Measurements from ENCODE around the gene LENG9. TPM values are rescaled to one million over a fixed set of nuclear protein-coding genes. Genes with fewer than 3 reads are reported as not detected.

Gene LENG9
- total RNA-seq, 2 donors from 2014 or later = 16.7 to 17.1 TPM

DNA sequence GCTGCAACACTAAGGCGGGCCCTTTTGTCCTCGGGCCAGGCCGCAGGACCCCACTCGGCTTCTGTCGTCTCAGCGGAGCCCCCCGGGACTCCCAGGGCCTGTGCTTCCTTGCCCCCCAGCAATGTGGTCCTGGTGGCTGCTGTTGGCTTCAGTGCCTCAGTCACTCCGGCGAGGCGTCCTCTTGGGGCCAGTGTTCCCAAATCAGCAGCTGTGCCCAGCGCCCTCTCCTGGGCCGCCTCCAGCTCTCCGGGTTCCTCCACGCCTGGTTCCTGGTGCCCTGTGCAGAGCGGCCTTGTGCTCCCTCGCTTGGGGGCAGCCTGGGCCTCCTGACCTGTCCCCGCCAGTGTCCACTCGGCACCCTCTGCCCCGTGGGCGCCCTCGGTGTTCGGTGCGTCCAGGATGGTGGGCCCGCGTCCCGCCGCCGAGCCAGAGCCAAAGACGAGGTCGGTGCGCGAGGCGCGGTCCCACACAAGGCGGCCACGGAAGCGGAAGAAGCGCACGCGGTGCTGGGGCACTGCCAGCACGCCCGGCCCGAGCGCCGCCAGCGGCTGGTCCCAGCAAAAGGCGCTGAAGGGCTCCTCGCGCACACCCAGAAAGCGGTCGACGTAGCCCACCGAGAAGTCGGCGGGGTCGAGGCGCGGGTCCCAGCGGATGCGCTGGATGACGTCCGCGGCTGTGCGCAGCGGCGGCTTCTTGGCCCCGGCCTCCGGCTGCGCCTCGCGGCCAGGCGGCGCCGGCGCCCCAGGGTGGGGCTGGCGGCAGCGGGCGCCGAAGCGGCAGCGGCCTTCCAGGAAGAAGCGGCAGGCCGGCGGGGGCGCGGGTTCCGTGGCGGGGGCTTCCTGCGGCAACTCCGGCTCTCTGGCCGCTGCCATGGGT is 685 bp downstream of the LENG9 start:
- peak; percentile 21 for ATAC-seq
- intact Hi-C loops (cut with DNase I, micrococcal nuclease) = no loop called here
- DNase-seq = peak; percentile 76 to 83

DNA sequence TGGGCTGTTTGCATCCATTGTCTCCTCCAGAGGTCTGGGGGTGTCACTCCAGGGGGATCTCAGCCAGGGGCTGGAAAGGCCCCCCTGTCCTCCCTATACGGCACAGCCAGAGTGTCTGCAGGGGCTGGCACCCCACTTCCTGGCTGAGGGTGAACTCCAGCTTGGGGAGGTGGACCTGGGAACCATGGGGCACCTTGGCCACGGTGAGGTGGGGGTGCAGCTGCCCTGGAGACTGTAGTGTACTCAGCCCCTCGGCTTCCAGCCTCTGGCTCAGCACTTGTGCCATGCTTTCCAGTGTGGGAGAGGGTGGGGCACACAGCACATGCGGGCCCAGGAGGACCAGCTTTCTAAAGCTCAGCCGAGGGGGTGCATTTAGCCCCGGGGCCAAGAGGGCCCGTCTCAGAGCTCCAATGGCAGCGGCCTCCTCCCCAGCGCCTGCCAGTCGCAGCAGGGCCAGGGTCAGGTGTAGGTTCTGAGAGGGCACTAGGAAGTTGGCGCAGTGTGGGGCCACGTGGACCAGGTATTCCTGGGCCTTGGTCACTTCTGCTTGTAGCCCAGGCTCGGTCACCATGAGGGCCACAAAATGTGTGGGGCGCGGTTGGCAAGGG is 1.4 kb downstream of the LENG9 start:
- intact Hi-C loops (cut with DNase I, micrococcal nuclease) = no loop called here
- peak; percentile 1 for ATAC-seq
- DNase-seq = peak in 1 of 2 donors; percentile 53

DNA sequence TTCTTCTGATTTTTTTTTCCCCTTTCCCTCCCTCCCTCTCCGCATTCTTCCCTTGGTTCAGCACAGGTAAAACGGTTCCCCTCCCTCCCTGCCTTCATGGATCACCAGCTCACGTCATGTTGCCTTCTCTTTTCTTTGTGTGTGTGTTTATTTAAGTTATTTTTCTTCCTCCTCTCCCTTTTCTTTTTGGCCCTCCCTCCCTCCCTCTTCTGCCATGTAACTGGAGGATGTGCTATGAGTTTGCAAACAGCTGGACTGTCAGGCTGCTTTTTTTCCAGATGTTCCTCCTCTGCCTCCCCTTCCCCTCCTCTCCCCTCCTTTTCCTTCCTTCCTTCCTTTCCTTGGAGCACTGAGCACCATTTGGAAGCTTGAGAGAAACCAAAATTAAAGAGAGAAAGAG is 2.0 kb downstream of the LENG9 start:
- DNase-seq (no peak), ATAC-seq (no peak)
- intact Hi-C loops (cut with DNase I, micrococcal nuclease) = no loop called here

DNA sequence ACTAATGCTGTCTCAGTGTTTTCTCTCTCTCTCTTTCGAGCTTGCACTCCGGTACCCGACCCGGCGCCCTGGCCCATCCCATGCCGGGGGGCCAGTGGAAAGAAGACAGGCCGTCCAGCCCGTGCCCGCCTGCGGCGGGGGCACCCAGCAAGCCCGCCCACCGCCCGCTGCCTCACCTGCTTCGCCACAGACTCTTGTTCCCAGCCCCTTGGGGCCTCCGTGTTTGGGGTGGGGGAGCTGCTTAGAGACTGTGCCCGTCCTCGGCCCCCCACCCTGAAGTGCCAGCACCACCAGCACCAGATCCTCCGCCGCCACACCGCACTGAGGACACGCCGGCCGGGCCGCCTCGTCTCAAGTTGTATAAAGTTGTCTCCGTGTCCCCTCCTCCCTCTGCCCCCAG is 2.4 kb downstream of the LENG9 start:
- DNase-seq (no peak), ATAC-seq (no peak)
- intact Hi-C loops (cut with DNase I, micrococcal nuclease) = no loop called here

DNA sequence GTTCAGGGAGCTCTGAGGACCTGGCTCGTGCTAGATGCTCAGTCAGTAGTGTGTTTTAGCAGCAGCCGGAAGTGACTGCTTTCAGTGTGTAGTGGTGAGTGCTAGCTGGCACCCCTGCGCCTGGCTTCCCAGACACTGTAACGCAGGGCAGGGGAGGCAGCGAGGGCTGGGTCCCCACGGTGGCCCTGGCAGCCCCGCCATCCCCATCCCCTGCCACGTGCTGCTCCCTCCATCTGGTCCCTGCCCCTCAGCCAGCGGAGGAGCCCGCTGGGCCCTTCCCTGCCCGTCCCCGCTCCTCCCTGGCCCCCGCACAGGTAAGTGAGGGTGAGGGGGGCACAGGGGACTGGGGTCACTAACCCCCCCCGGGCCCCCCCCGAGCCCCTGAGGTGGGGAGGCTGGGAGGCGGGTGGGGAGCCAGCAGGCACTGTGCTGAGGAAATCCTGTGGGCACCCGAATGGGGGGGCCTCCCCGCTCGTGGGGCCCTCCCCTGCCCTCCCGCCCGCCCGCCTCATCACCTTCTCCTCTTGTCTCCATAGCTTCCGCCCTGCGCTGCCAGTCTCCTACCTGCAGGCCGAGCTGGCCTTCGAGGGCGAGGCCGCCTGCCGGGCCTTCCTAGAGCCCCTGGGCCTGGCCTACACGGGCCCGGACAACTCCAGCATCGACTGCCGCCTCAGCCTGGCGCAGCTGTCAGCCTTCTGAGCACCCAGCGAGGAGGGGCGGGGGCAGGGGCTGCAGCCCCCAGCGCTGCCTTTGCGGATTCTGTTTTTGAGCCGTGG is 3.2 kb downstream of the LENG9 start:
- intact Hi-C loops (cut with DNase I, micrococcal nuclease) = no loop called here
- DNase-seq (no peak), ATAC-seq (no peak)

DNA sequence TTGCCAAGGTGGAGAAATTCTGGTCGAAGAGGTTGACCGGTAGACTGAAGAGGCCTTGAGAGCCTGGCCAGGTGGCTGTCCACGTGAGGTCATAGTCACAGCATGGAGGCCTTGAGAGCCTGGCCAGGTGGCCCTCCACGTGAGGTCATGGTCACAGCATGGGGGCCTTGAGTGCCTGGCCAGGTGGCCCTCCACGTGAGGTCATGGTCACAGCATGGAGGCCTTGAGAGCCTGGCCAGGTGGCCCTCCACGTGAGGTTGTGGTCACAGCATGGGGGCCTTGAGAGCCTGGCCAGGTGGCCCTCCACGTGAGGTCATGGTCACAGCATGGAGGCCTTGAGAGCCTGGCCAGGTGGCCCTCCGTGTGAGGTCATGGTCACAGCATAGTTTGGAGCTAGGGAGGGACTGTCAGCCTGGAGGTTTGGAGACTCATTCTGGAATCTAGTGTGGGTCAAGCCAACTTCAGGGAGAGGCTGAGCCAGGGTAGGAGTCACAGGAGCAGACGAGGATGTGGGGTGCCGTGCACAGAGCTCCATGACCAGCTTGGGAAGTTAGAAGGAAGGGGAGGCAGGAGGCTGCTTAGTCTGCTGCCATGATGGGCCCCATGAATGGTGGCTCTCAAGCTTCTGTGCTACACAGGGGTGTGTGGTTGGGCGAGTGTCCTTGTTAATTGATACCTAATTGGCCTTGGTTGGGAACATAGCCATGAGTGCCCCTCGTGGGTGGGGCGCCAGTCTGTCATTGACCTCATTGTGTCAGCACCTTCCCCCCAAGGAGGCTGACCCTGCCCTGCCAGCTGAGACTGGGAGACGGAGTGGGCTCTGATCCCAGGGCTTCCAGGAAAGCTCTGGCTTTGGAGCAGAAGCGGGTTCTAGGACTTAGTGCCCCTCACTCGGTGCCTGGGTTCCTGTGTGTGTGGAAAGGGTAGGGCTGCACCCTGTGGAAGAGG is 4.0 kb downstream of the LENG9 start:
- DNase-seq (no peak), ATAC-seq (no peak)
- intact Hi-C loops (cut with DNase I, micrococcal nuclease) = no loop called here

DNA sequence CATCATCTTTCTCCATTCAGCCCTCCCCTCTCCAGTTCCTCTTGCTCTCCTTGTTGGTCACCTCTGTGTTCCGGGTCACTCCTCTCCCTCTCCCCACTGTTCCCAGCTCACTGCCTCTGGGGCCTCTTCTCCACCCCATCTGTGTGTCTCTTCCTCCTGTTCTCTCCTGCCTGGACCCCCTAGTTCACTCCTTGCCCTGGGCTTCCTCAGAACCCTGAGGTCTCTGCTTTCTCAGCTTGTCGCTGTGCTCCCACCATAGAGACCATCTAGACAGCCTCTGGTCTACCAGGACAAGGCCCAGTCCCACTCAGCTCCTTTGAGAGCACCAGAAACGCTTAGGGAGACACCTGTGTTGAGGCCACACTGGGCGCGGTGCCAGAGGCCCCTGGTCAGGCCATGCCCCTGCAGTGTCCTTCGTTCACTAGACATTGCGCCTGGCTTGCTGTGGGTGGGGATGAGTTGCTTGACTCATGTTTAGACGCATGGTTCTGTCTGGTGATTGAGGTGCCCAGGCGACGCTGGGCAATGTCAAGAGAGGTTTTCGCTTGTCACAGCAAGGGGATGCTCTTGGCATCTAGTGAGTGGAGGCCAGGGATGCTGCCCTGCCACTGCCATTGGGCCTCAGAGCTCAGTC is 4.8 kb downstream of the LENG9 start:
- DNase-seq = no peak
- intact Hi-C loops (cut with DNase I, micrococcal nuclease) = no loop called here
- no peak for ATAC-seq

DNA sequence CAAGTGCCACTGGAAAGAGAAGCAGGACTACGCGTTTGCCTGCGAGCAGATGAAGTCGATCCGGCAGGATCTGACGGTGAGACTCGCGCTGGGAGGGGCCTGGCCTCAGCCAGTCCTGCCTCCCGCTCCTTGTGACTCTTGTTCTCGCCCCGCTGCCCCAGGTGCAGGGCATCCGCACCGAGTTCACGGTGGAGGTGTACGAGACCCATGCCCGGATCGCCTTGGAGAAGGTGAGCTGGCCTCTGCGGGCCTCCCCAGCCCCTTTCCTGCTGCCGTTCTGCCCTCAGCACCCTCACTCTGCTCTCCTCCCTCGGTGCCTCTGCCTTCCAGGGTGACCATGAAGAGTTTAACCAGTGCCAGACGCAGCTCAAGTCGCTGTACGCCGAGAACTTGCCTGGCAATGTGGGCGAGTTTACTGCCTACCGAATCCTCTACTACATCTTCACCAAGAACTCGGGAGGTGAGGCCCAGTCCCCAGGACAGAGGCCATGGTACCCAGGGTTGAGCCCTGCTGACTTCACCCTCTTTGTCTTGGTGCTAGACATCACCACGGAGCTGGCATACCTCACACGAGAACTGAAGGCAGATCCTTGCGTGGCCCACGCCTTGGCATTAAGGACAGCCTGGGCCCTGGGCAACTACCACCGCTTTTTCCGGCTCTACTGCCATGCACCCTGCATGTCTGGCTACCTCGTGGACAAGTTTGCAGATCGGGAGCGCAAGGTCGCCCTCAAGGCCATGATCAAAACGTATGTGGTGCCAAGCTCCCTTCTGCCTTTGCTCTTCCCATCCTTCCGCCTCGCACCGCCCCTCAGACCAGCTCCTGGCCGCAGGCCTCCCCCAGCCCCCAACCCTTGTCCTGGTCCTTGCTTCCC is 5.6 kb downstream of the LENG9 start:
- intact Hi-C loops (cut with DNase I, micrococcal nuclease) = no loop called here
- DNase-seq (peak in 1 of 2 donors; percentile 7), ATAC-seq (no peak)

DNA sequence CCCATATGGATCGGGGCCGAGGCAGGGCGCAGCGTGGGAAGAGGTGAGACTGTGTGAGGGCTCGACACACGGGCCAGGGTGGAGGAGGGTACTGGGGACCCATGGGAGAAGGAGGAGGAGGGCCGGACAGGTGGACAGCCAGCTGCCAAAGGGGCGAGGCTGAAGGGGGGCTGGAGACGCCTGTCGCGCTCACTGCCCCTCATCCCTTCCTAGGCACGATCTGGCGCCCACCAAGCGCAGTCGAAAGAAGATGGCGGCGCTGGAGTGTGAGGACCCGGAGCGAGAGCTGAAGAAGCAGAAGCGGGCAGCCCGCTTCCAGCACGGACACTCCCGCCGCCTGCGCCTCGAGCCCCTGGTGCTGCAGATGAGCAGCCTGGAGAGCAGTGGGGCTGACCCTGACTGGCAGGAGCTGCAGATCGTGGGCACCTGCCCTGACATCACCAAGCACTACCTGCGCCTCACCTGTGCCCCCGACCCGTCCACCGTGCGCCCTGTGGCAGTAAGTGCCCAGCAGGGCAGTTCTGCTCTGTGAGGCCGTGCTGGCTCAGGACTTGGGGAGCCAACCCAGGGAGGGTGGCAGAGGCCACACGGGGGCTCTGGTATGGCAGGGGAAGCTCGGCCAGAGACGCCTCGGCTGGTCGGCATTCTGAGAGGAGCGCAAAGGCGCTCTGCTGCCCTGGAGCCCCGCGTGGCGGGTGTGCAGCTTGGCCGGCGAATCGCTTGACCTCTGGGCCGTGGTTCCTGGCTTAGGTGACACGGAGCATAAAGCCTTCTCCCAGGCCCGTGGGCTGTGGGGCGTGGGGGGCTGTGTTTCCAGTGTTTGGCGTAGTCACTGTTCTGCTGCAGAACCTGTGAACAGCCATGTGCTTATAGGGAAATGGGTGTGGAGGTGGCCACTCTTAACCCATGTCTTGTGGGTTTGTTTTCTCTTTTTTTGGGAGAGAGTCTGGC is 6.9 kb downstream of the LENG9 start:
- intact Hi-C loops (cut with DNase I, micrococcal nuclease) = no loop called here
- DNase-seq (no peak), ATAC-seq (no peak)

DNA sequence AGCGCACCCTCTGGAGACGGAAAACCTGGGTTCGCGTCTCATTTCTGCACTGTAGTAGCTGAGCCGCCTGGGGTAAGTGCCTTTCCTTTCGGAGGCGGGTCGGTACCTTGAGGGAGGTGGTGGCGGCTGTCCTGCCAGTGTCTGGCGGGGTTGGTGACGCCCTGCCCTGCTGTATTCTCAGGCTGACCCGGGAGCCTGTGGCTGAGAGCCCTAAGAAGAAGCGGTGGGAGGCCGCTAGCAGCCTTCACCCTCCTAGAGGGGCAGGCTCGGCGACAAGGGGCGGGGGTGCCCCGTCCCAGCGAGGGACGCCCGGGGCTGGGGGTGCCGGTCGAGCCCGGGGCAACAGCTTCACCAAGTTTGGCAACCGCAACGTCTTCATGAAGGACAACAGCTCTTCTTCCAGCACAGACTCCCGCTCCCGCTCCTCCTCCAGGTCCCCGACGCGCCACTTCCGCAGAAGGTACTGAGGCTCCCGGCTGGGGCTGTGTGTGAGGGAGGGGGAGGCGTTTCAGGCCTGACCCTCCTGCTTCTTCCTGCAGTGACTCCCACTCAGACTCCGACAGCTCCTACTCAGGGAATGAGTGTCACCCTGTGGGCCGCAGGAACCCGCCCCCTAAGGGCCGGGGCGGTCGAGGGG is 7.7 kb downstream of the LENG9 start:
- ATAC-seq (no peak), DNase-seq (no peak)
- intact Hi-C loops (cut with DNase I, micrococcal nuclease) = no loop called here

DNA sequence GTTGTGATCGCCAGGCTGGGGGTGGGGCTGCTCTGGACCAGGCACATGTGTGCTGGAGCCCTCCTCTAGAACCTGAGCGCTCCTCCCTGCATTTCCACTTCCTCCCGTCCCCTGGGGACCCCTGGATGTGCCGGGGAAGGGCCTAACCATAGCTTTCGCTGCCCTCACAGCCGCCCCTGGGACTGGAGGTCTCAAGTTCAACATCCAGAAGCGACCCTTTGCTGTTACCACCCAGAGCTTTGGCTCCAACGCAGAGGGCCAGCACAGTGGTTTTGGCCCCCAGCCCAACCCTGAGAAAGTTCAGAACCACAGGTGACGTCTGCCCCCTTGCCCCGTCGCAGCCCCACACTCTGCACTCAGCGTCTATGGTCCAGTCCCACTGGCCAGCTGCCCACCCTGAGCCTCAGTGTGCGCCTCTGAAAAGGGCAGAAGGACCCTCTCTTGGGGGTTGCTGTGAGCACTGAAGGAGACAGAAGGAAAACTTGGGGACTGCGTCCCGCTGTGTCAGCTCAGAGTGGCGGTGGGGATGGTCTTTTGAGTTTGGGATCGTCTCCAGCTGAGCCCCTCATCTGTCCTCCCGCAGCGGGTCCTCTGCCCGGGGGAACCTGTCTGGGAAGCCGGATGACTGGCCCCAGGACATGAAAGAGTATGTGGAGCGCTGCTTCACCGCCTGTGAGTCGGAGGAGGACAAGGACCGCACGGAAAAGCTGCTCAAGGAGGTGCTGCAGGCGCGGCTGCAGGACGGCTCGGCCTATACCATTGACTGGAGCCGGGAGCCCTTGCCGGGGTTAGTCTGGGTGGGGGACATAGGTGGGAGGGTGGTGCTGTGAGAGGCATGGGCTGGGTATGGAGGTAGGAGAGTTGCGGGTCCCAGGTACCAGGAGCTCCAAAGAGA is 8.6 kb downstream of the LENG9 start:
- ATAC-seq = no peak
- intact Hi-C loops (cut with DNase I, micrococcal nuclease) = no loop called here

DNA sequence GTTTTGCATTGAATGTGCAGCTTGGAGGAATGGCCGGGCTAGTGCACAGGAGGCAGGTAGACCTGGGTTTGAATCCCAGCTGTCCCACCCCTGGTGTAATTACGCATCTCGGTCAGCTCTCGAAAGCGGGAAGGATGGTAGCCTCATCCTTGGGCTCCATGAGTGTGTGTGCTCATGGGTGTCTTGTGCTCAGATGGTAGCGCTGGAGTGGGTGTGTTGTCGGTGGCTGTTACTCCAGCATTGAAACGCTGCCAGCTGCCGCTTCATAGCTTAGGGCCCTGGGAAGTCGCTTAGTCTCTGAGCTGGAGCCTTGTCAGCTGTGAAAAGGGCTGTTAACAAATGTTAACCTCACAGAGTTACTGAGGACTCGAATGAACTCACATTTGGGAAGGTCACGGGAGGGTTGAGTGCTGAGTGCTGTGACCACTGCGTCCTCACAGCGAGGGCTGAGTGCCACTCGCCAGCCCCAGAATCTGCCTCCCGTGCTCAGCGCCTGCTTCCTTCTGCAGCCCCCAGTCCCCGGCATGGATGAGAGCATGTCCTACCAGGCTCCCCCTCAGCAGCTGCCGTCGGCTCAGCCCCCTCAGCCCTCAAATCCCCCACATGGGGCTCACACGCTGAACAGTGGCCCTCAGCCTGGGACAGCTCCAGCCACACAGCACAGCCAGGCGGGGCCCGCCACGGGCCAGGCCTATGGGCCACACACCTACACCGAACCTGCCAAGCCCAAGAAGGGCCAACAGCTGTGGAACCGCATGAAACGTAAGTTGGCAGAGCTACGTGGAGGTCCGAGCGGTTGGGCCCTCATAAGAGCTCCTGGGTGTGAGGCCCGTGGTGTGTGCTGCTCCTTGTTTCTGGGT is 9.4 kb downstream of the LENG9 start:
- DNase-seq (no peak), ATAC-seq (no peak)
- intact Hi-C loops (cut with DNase I, micrococcal nuclease) = no loop called here

More for the DNA sequence above, 8.6 kb downstream of the LENG9 start:
- DNase-seq = no peak

DNA sequence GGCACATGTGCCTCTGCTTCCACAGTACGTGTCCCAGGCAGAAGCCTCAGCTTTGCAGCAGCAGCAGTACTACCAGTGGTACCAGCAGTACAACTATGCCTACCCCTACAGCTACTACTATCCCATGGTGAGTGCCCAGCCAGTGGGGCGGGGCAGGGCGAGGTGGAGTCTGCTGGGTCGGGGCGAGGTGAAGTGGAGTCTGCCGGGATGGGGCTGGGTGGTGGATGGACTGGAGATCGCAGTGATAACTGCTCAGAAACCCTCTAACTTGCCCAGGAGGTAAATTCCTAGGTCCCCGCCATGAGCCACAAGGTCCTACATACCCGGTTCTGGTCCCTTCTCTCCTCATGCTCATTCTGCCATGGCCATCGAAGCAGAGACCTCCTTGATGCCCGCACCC is 11.0 kb downstream of the LENG9 start:
- ATAC-seq = no peak
- no peak for DNase-seq
- intact Hi-C loops (cut with DNase I, micrococcal nuclease) = no loop called here

DNA sequence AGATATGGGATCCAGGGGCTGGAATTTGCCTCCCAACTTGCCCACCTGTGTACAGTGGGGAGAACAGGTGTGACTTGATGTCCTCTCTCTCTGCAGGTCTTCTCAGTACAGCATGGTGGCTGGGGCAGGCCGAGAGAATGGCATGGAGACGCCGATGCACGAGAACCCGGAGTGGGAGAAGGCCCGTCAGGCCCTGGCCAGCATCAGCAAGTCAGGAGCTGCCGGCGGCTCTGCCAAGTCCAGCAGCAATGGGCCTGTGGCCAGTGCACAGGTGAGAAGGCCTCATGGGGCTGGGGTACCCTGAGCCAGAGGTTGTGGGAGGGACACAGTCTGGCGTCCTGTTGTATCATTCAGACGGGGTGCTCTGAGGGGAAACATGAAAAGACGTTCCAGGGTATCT is 11.6 kb downstream of the LENG9 start:
- intact Hi-C loops (cut with DNase I, micrococcal nuclease) = no loop called here
- DNase-seq = no peak
- ATAC-seq = no peak

Data from left colon (tissue), 2 donors.